NCI-H2107 treated with DMSO at 0.1 percent for 48 hours (cell line): Measurements from ENCODE around the gene C5.

Experiments
- DNase-seq: peaks from one replicate; lab custom pipeline; 2025; ENCODE audit not compliant: unreplicated experiment; lab: John Stamatoyannopoulos, UW

Gene C5

GRCh38 chr9:120927269-120928014 is 122.6 kb downstream of the C5 start:
- no peak for DNase-seq

- DNase-seq, result no peak
Measured at GRCh38 chr9:120926397-120926928, 123.6 kb downstream of the C5 start, which contains the start of gene TRAF1. TSS of gene TRAF1 (minus strand) at chr9:120926796. CDS start at chr9:120926075, 721 bp downstream.

DNA sequence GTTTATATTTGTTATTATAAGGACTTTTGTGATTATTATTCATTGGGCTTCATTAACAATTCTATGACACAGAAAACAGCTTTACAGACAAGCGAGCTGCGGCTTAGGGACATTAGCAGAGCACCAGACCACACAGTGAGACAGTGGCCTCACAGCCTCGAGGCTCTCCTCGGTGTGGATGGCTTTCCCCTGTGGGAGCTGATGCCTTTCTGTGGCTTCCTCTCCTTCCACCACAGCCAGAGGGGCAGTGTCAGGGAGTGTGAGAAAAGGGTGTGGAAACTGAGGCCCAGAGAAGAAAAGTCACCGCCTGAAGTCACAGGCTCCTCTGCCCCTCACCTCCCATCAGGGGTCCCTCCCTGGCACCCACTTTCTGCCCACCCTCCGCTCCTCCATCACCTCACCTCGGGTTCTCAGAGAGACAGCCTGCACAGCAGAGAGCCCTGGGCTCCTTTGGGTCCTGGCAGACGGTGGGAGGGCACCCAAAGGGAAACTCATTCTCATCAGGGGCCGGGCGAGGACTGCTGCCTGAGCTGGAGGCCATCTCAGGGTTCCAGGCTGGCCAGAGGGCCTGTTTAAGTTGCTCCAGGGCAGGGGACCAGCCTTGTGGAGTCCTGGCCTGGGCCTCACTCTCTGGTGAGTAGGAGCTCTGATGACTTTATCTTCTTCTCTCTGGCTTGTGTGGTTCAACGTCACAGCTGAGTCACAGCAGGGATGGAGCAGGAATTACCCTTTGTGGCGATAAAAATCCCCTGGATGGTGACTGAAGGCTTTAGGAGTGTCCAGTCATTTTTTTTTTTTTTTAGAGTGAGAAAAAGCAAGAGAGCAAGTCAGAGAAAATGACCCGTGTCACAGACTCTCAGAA is 124.3 kb downstream of the C5 start:
- DNase-seq, result no peak

DNA sequence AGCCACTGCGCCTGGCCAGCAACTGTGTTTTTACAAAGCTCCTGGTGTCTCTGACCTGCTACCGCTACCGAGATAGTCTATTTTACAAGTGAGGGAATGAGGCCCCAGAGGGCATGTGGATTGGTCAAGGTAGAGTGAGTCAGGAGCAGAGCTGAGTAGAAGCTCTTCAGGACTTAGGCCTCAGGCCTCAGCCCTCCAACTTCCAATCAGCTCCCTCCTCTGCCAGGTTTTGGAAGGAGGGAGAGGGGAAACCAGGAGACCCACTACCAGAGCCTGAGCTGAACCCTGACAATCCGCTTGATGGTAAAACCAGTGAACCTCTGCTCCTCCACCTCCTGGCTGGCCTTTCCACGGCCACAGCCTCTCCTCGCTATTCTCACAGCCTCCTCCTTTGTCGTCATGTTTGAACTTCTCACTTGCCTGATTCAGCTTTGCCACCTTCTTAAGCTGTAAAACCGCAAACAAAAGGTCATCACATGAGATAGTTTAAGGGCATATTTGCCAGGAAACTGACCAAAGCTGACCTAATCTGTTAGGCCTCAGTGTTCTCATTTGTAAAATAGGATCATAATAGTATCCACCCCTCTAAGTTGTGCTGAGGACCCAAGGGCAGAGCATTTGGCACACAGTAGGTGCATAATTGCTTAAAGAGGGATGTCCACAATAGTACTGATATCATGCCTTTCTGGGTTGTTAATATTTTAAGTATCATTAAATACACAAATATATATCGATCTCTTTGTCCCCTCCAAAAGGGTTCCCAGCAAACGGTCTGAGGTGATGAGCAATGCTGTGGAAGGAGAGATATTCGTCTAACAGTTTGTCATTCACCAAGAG is 125.2 kb downstream of the C5 start:
- no peak for DNase-seq

DNA sequence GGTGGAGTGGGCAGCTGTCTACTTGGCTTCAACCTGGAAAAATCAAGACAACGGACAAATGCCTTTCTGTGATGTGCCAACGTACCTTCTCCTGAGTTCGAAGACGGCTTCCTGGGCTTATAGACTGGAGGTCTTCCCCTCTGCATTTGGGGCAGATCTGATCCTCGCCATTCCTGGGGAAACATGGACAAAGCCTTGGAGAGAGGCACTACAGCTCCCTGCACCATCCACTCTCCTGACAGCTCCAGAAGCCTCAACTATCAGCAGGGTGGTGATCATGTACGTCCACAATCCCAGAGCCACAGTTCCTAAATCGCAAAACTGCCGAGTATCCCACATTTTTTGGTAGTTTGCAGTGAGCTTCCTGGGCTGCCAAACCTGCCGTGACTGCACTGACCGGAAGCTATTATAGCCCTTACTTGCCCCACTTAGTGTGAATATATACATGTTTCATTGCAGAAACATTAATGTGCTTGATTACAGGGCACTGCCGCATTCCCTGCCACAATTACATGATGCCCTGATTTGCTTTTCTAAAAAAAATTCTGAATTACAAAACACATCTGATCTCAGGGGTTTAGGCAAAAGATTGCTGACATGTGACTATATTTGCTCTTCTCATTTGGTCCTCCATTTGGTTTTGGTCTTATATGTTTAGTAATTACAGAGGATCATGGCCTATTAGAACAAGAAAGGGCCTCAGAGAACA is 126.3 kb downstream of the C5 start:
- DNase-seq, result no peak

DNA sequence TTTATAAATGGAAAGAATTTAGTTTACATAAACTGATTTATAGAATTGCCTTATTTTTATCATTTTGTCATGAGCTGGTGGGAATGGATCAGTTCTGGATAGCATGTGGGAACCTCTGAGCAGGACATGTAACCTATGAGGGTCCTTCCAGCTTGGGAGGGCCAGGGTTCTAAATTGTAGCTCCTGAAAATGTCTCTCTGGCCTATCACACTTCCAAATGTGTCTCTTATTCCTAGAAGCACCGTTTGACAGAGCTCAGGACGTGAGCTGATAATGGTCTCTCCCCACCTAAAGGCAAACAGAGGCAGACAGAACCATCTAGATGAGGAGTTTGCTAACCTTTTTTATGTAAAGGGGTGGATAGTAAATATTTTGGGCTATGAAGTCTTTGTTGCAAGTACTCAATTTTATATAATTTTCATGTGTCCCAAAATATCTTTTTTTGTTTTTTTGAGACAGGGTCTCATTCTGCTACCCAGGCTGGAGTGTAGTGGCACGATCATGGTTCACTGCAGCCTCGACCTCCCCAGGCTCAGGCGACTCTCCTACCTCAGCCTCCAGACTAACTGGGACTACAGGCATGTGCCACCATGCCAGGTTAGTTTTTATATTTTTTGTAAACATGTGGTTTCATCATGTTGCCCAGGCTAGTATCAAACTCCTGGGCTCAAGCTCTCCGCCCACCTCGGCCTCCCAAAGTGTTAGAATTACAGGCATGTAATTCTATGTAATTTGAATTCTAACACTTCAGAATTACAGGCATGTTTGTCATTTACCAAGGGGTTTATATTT is 127.5 kb downstream of the C5 start:
- no peak for DNase-seq

- DNase-seq, result no peak
Measured at GRCh38 chr9:120921661-120922181, 128.4 kb downstream of the C5 start.

DNA sequence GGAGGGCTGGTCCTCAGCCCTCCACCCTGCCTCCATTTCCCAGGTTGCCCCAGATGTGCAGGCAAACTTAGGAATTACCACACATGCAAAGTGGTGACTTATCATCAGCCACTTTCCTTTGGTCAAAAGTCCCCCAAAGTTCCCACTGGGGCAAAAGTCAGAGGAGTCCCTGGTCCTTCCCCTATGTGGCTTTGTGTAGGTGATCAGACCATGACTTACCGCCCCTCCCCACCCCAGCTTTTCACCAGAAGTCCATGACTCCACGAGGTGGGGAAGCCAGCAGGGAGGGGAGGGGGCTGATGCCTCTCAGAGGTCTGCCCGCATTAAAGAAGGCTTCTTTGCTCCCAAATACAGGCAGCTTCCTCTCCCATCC is 129.3 kb downstream of the C5 start:
- DNase-seq, result no peak

GRCh38 chr9:120919843-120920805 is 130.0 kb downstream of the C5 start:
- DNase-seq, result no peak

DNA sequence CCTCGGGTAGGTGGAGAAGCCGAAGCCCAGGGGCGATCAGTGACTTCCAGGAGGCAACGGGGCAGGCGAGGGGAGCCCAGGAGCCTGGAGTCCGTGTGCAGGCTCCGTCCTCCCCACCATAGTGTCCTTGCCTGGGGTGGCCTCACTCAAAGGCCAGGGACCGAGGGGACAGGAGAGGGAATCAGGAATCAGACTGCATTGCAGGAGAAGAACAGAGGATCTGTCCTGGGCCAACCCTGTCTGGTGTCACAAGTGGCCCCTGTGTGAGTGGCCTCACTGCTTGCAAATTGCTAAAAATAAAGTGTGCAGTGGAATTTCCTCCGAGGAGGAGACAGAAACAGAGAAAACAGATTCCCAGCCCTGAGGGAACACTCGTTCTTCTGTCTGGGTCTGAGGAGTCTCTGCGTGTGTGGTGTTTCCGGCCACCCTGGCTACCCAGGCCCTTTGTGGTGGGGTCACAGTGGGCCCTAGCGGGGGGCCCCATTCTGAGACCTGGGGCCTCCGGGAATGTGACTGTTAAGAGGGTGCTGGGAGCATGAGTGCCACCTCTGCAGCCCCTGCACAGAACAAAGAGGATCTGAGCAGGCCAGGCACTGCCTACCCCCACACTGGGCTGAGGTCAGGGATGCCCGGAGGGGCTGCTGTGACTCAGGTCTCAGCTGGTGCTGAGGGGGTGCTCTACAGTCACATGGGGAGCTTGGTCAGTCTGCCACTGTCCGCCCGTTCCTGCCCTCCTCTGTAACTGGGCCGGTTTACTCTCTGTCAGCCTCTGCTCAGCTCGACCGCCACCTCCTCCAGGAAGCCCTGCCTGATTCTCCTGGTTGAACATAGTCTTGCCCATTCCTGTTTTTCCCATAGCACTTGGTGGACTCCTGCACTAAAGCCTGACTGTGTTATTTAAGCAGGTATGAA is 130.9 kb downstream of the C5 start:
- DNase-seq, result no peak

GRCh38 chr9:120917929-120918762 is 131.9 kb downstream of the C5 start:
- no peak for DNase-seq

GRCh38 chr9:120916991-120917880 is 132.8 kb downstream of the C5 start:
- no peak for DNase-seq

DNA sequence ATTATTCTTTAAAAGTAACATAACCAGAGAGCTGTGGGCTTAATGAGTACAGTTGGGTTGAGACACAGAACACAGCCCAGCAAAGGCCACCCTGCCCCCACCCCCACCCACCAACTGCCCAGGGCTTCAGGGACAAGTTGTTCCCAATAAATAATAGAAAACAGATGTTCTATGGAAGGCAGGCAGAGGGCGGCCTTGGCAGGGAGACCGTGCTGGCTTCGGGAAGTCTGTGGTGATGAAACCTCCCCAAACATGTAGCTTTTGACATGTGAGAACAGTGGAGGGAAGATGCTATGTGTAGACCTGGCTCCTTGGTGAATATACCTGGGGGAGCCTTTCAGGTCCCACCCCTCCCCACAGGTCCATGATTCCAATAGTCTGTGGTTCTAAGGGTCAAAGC is 133.5 kb downstream of the C5 start:
- DNase-seq, result no peak

DNA sequence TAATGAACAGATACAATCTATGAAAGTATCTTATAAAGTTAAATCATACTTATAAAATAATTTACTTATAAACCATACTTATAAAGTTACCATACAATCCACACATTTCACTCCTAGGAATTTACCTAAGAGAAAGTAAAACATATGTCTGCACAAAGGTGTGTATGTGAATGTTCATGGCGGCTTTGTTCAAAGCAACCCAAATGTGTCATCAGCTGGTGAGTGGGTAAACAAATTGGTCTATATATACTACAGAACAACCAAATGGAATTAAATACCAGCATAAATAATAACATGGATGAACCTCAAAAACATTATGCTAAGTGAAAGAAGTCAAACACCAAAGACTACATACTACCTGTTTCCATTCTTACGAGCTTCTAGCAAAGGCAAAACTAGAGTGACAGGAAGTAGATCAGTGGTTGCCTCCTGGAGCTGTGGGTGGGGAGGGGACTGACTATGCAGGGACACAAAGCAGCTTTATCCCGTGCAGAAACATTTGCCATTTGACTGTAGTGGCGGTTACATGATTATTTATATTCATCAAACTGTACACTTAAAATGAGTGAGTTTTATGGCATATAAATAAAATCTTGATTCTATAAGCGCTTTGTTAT is 134.1 kb downstream of the C5 start:
- DNase-seq, result no peak

- DNase-seq, result no peak
Measured at GRCh38 chr9:120914953-120915352, 135.1 kb downstream of the C5 start.
